ENCODE measurements around the gene SMIM1. TPM values are rescaled to one million over a fixed set of nuclear protein-coding genes. Genes with fewer than 3 reads are reported as not detected.

Gene SMIM1
- total RNA-seq, 1 donor from 2014 or later = 5.9 TPM

- DNase-seq (ENCODE audit: low spot score) = no peak
Measured at GRCh38 chr1:3777078-3777547, 4.6 kb downstream of the SMIM1 start.

GRCh38 chr1:3777647-3778589 lies 5.4 kb downstream of the SMIM1 start:
- no peak for DNase-seq (ENCODE audit: low spot score)

GRCh38 chr1:3778590-3779264 lies 6.2 kb downstream of the SMIM1 start:
- no peak for DNase-seq (ENCODE audit: low spot score)

GRCh38 chr1:3779265-3779911 lies 6.8 kb downstream of the SMIM1 start:
- DNase-seq (ENCODE audit: low spot score) = no peak

- DNase-seq (ENCODE audit: low spot score) = no peak
Measured at GRCh38 chr1:3779912-3780416, 7.4 kb downstream of the SMIM1 start.

GRCh38 chr1:3780901-3781300 lies 8.4 kb downstream of the SMIM1 start:
- DNase-seq (ENCODE audit: low spot score) = no peak

GRCh38 chr1:3783651-3784474 lies 11.3 kb downstream of the SMIM1 start:
- no peak for DNase-seq (ENCODE audit: low spot score)

- no peak for DNase-seq (ENCODE audit: low spot score)
Measured at GRCh38 chr1:3785045-3785444, 12.5 kb downstream of the SMIM1 start.

GRCh38 chr1:3785456-3786157 lies 13.1 kb downstream of the SMIM1 start:
- no peak for DNase-seq (ENCODE audit: low spot score)

GRCh38 chr1:3786468-3787348 lies 14.2 kb downstream of the SMIM1 start:
- no peak for DNase-seq (ENCODE audit: low spot score)

- no peak for DNase-seq (ENCODE audit: low spot score)
Measured at GRCh38 chr1:3787349-3787715, 14.8 kb downstream of the SMIM1 start.

- DNase-seq (ENCODE audit: low spot score) = no peak
Measured at GRCh38 chr1:3787745-3788605, 15.4 kb downstream of the SMIM1 start.

- no peak for DNase-seq (ENCODE audit: low spot score)
Measured at GRCh38 chr1:3788756-3789420, 16.3 kb downstream of the SMIM1 start.

- no peak for DNase-seq (ENCODE audit: low spot score)
Measured at GRCh38 chr1:3789421-3790300, 17.1 kb downstream of the SMIM1 start.

GRCh38 chr1:3790500-3790923 lies 18.0 kb downstream of the SMIM1 start:
- no peak for DNase-seq (ENCODE audit: low spot score)

- DNase-seq (ENCODE audit: low spot score) = no peak
Measured at GRCh38 chr1:3790952-3791351, 18.4 kb downstream of the SMIM1 start.

Measured in mucosa of gallbladder (tissue), 1 donor.